ENCODE results near the gene EYA4.

DNA sequence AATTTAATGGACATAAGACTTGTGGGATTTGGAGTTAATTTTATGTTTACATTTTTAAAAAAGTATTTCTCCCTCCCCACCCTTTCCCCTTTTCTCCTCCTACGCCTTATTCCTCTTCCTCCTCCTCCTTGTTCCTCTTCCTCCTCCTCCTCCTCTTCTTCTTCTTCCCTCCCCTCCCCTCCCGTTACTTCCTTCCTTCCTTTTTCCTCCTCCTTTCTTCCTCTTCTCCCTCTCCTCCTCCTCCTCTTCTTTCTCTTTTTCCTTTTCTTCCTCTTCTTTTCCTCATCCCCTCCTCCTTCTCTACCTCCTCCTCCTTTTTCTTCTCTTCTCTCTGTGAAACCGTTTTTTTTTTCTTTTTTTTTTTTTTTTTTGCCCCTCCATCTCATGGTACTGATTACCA, 139.6 kb downstream of the EYA4 start:
- TF ChIP-seq, protein P1, sequence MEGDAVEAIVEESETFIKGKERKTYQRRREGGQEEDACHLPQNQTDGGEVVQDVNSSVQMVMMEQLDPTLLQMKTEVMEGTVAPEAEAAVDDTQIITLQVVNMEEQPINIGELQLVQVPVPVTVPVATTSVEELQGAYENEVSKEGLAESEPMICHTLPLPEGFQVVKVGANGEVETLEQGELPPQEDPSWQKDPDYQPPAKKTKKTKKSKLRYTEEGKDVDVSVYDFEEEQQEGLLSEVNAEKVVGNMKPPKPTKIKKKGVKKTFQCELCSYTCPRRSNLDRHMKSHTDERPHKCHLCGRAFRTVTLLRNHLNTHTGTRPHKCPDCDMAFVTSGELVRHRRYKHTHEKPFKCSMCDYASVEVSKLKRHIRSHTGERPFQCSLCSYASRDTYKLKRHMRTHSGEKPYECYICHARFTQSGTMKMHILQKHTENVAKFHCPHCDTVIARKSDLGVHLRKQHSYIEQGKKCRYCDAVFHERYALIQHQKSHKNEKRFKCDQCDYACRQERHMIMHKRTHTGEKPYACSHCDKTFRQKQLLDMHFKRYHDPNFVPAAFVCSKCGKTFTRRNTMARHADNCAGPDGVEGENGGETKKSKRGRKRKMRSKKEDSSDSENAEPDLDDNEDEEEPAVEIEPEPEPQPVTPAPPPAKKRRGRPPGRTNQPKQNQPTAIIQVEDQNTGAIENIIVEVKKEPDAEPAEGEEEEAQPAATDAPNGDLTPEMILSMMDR (conservative IDR thresholded peaks at IDR 0.05 in 1 of 2, IDR thresholded peaks at IDR 0.05 in 1 of 2; ENCODE audit: extremely low read depth in 1 of 2, insufficient read depth in 1 of 2, low read depth in 1 of 2, low read length in 2 of 2), result no peak
- TF ChIP-seq EZH2 (IDR thresholded peaks at IDR 0.05; ENCODE audit: borderline replicate concordance, low read length), result no peak

All from mammary epithelial cell (primary cell).